Measurements from ENCODE around the gene CYP20A1.
"Not testable (repeated sequence)": the region's sequence is repeated elsewhere in the genome, so short reads cannot be mapped to it uniquely, and the experiment has no call there.

CYP20A1 gene

DNA sequence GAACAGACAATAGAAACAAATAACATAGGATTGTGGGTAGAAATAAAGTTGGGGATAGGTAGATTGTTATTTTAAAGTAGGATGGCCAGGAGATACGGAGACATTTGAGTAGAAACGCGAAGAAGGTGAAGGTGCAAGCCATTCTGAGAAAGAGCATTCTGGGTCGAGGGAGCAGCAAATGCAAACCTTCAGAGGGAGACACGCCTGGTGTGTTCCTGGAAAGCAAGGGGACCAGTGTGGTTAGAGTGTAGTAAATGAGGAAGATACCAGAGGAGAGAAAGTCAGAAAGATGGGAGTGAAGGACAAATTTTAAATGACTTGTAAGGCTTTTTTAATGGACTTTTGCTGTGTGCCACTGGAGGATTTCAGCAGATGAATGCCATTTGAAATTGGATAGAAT lies 1.7 kb downstream of the CYP20A1 start:
- DNase-seq (ENCODE audit: extremely low read depth, insufficient read length), result no peak
- H3K27me3 ChIP-seq (replicated peaks; ENCODE audit: control insufficient read depth, insufficient read depth, low read length), result no peaks in the 10 kb centered on the region
- peak overlapping the region; percentile 94 for H3K4me3 ChIP-seq (replicated peaks; ENCODE audit: low read depth, low read length)
- no peak for TF ChIP-seq CTCF (IDR thresholded peaks at IDR 0.05; ENCODE audit: insufficient read depth, low read length, poor library complexity, severe bottlenecking)
- no peaks in the 10 kb centered on the region for H3K36me3 ChIP-seq (ENCODE audit: control insufficient read depth, insufficient read depth, low read length)

DNA sequence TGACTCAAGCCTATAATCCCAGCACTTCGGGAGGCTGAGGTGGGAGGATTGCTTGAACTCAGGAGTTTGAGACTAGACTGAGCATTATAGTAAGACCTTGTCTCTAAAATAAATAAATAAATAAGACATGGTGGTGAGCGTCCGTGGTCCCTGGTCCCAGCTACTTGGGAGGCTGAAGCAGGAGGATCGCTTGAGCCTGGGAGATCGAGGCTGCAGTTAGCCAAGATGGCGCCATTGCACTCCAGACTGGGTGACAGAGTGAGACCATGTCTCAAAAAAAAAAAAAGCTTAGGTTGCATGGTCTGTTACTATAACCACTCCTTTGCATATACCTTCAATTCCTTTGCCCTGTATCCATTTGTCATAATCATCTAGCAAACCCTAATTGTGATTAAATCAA lies 3.7 kb downstream of the CYP20A1 start:
- no peak for DNase-seq (ENCODE audit: extremely low read depth, insufficient read length)
- Histone ChIP-seq H3K36me3 (ENCODE audit: control insufficient read depth, insufficient read depth, low read length) (no peaks in the 10 kb centered on the region), H3K27me3 (replicated peaks; ENCODE audit: control insufficient read depth, insufficient read depth, low read length) (no peaks in the 10 kb centered on the region), H3K4me3 (replicated peaks; ENCODE audit: low read depth, low read length) (no peak overlapping the region)
- no peak for TF ChIP-seq CTCF (IDR thresholded peaks at IDR 0.05; ENCODE audit: insufficient read depth, low read length, poor library complexity, severe bottlenecking)

DNA sequence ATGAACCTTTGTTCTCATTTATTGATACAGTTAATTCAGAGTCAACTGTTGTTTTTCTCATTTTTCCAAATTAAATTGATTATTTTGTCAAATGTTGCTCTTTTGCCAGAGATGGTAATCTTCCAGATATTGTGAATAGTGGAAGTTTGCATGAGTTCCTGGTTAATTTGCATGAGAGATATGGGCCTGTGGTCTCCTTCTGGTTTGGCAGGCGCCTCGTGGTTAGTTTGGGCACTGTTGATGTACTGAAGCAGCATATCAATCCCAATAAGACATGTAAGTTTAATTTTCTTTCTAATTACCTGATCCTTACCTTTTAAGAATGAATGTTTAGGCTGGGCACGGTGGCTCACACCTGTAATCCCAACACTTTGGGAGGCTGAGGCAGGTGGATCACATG lies 7.8 kb downstream of the CYP20A1 start:
- Histone ChIP-seq H3K4me3 (replicated peaks; ENCODE audit: low read depth, low read length) (no peak overlapping the region), H3K36me3 (ENCODE audit: control insufficient read depth, insufficient read depth, low read length) (no peaks in the 10 kb centered on the region; the same call in 1 of the 2 replicates), H3K27me3 (replicated peaks; ENCODE audit: control insufficient read depth, insufficient read depth, low read length) (no peaks in the 10 kb centered on the region)
- no peak for TF ChIP-seq CTCF (IDR thresholded peaks at IDR 0.05; ENCODE audit: insufficient read depth, low read length, poor library complexity, severe bottlenecking)
- DNase-seq (ENCODE audit: extremely low read depth, insufficient read length), result no peak

DNA sequence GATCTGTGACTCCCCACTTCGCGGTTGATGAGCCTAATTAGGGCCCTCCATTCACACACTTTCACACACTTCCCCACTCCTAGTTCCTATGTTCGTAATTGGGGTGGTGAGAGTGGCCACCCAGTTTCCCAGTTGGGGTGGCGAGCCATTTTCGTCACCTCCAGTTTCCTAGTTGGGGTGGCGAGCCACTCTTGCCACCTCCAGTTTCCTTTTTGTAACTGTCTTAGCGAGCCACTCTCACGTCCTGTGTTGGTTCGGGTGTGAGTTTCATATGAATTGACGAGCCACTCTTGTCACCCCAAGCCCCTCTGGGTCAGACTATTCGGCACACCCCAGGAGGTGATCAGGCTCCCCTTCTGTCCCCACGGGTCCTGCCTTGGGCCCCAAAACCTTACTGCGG lies 14.0 kb downstream of the CYP20A1 start:
- Histone ChIP-seq H3K4me3 (replicated peaks; ENCODE audit: low read depth, low read length) (no peak overlapping the region), H3K27me3 (replicated peaks; ENCODE audit: control insufficient read depth, insufficient read depth, low read length) (no peaks in the 10 kb centered on the region), H3K36me3 (ENCODE audit: control insufficient read depth, insufficient read depth, low read length) (peaks cover 7% of the 10 kb centered on the region)
- TF ChIP-seq CTCF (IDR thresholded peaks at IDR 0.05; ENCODE audit: insufficient read depth, low read length, poor library complexity, severe bottlenecking), result no peak
- no peak for DNase-seq (ENCODE audit: extremely low read depth, insufficient read length)

- not testable (repeated sequence) for H3K36me3 ChIP-seq (ENCODE audit: control insufficient read depth, insufficient read depth, low read length); H3K4me3 ChIP-seq (replicated peaks; ENCODE audit: low read depth, low read length); H3K27me3 ChIP-seq (replicated peaks; ENCODE audit: control insufficient read depth, insufficient read depth, low read length); DNase-seq (ENCODE audit: extremely low read depth, insufficient read length)
Observed at GRCh38 chr2:203253422-203254095, 14.7 kb downstream of the CYP20A1 start.

GRCh38 chr2:203261326-203262159 lies 22.7 kb downstream of the CYP20A1 start:
- no peak for DNase-seq (ENCODE audit: extremely low read depth, insufficient read length)
- TF ChIP-seq CTCF (IDR thresholded peaks at IDR 0.05; ENCODE audit: insufficient read depth, low read length, poor library complexity, severe bottlenecking), result no peak
- Histone ChIP-seq H3K36me3 (ENCODE audit: control insufficient read depth, insufficient read depth, low read length) (no peaks in the 10 kb centered on the region; the same call in 1 of the 2 replicates), H3K27me3 (replicated peaks; ENCODE audit: control insufficient read depth, insufficient read depth, low read length) (no peaks in the 10 kb centered on the region), H3K4me3 (replicated peaks; ENCODE audit: low read depth, low read length) (no peak overlapping the region)

All from GM06990 (cell line).